Measurements from ENCODE around the gene FBXL7.

The FBXL7 gene

GRCh38 chr5:15545082-15545481, 45.1 kb downstream of the FBXL7 start:
- no peak for DNase-seq

- no peak for DNase-seq
Observed at GRCh38 chr5:15547261-15547839, 47.4 kb downstream of the FBXL7 start.

GRCh38 chr5:15549961-15550360, 50.0 kb downstream of the FBXL7 start:
- DNase-seq, result no peak

- DNase-seq, result no peak
Observed at GRCh38 chr5:15550502-15551112, 50.6 kb downstream of the FBXL7 start.

- DNase-seq, result no peak
Observed at GRCh38 chr5:15551113-15551504, 51.1 kb downstream of the FBXL7 start.

- DNase-seq, result no peak
Observed at GRCh38 chr5:15554542-15554941, 54.6 kb downstream of the FBXL7 start.

GRCh38 chr5:15555176-15555575, 55.2 kb downstream of the FBXL7 start:
- no peak for DNase-seq

- no peak for DNase-seq
Observed at GRCh38 chr5:15558240-15558639, 58.3 kb downstream of the FBXL7 start.

- DNase-seq, result no peak
Observed at GRCh38 chr5:15558681-15559080, 58.7 kb downstream of the FBXL7 start.

- DNase-seq, result no peak
Observed at GRCh38 chr5:15560421-15560820, 60.4 kb downstream of the FBXL7 start.

GRCh38 chr5:15564523-15564922, 64.5 kb downstream of the FBXL7 start:
- DNase-seq, result no peak

- DNase-seq, result no peak
Observed at GRCh38 chr5:15564957-15565356, 65.0 kb downstream of the FBXL7 start.

GRCh38 chr5:15566306-15566705, 66.3 kb downstream of the FBXL7 start:
- DNase-seq, result no peak

- DNase-seq, result no peak
Observed at GRCh38 chr5:15566789-15567188, 66.8 kb downstream of the FBXL7 start.

GRCh38 chr5:15570491-15570890, 70.5 kb downstream of the FBXL7 start:
- no peak for DNase-seq

GRCh38 chr5:15571081-15571480, 71.1 kb downstream of the FBXL7 start:
- DNase-seq, result no peak

- DNase-seq, result no peak
Observed at GRCh38 chr5:15571618-15572017, 71.6 kb downstream of the FBXL7 start.

GRCh38 chr5:15573590-15573989, 73.6 kb downstream of the FBXL7 start:
- DNase-seq, result no peak

- DNase-seq, result no peak
Observed at GRCh38 chr5:15574128-15574527, 74.1 kb downstream of the FBXL7 start.

- no peak for DNase-seq
Observed at GRCh38 chr5:15574806-15575325, 74.9 kb downstream of the FBXL7 start.

GRCh38 chr5:15575666-15576065, 75.7 kb downstream of the FBXL7 start:
- DNase-seq, result no peak

GRCh38 chr5:15577132-15577531, 77.2 kb downstream of the FBXL7 start:
- no peak for DNase-seq

GRCh38 chr5:15577831-15578230, 77.9 kb downstream of the FBXL7 start:
- DNase-seq, result no peak

- no peak for DNase-seq
Observed at GRCh38 chr5:15579193-15579990, 79.4 kb downstream of the FBXL7 start.

Data from NCI-H510A (cell line).